A549 treated with ZK216348 at 1 μM for 4 hours (cell line): Measurements from ENCODE around the gene ZNF700. TPM values are rescaled to one million over a fixed set of nuclear protein-coding genes. Genes with fewer than 3 reads are reported as not detected.

ENCODE experiments used
- total RNA-seq: library from RNA; stranded (reverse); fragments of 200-300 nt; extraction: Qiagen RNA extraction; gene quantifications from 5 replicates; pipeline ENCODE4 v1.2.3, GENCODE V29; 2022; ENCODE audit warnings: low read depth

The ZNF700 gene
- 0.19 to 0.35 TPM (median 0.30 TPM) in 5 replicates for total RNA-seq

GRCh38 chr19:11924886-11925650 is at the start of gene ZNF700:
ZNF700 (plus strand) TSS chr19:11925107; CDS start chr19:11925211, 104 bp downstream.

GRCh38 chr19:11887611-11888531 is 37.0 kb upstream of the ZNF700 start, which contains the start of gene ZNF69:
ZNF69 (plus strand) TSS chr19:11887782; CDS start chr19:11887924, 142 bp downstream.

GRCh38 chr19:11964858-11965645 is 40.1 kb downstream of the ZNF700 start, which contains the start of gene ZNF763:
ZNF763 (plus strand) TSS chr19:11965040; CDS start chr19:11965209, 169 bp downstream.

Other genes with a start within 250 kb of the ZNF700 start
- gene ZNF823, start 186.2 kb upstream of the ZNF700 start, total RNA-seq, result 2.1 to 3.4 TPM (median 2.6 TPM) in 5 replicates
- gene ZNF441, start 158.1 kb upstream of the ZNF700 start, total RNA-seq, result 0.05 TPM in 1 of 5 replicates, not detected in the others
- gene ZNF491, start 126.6 kb upstream of the ZNF700 start, total RNA-seq, result not detected in 5 replicates
- gene ZNF440, start 110.8 kb upstream of the ZNF700 start, total RNA-seq, result 0.06 to 0.13 TPM in 2 of 5 replicates, not detected in the others
- gene ZNF439, start 76.4 kb upstream of the ZNF700 start, total RNA-seq, result not detected in 5 replicates
- not detected in 5 replicates for gene ZNF69, start 37.3 kb upstream of the ZNF700 start, total RNA-seq
- gene ZNF763, start 39.9 kb downstream of the ZNF700 start, total RNA-seq, result not detected in 5 replicates
- not detected in 5 replicates for gene ZNF433, start 110.6 kb downstream of the ZNF700 start, total RNA-seq
- gene ZNF878, start 127.9 kb downstream of the ZNF700 start, total RNA-seq, result not detected in 5 replicates
- not detected in 5 replicates for gene ZNF844, start 139.6 kb downstream of the ZNF700 start, total RNA-seq
- gene ZNF20, start 215.2 kb downstream of the ZNF700 start, total RNA-seq, result 0.11 to 0.44 TPM (median 0.25 TPM) in 4 of 5 replicates, not detected in the other
- not detected in 5 replicates for gene ZNF625, start 231.6 kb downstream of the ZNF700 start, total RNA-seq
- gene ZNF136, start 238.0 kb downstream of the ZNF700 start, total RNA-seq, result 1.2 to 2.1 TPM (median 1.7 TPM) in 5 replicates